HG02610 (cell line): Measurements from ENCODE around the gene AUNIP.
A peak's percentile ranks its signal among the peaks of the same experiment; 100 is the strongest.

Experiments used
- ATAC-seq: cut with Tn5 transposase; IDR thresholded peaks from one replicate; pipeline ENCODE4 v1.9.1; 2021; ENCODE audit warnings: mild to moderate bottlenecking, moderate library complexity; ENCODE audit not compliant: unreplicated experiment

Gene AUNIP

GRCh38 chr1:25889470-25889869 is 30.2 kb upstream of the AUNIP start:
- no peak for ATAC-seq

DNA sequence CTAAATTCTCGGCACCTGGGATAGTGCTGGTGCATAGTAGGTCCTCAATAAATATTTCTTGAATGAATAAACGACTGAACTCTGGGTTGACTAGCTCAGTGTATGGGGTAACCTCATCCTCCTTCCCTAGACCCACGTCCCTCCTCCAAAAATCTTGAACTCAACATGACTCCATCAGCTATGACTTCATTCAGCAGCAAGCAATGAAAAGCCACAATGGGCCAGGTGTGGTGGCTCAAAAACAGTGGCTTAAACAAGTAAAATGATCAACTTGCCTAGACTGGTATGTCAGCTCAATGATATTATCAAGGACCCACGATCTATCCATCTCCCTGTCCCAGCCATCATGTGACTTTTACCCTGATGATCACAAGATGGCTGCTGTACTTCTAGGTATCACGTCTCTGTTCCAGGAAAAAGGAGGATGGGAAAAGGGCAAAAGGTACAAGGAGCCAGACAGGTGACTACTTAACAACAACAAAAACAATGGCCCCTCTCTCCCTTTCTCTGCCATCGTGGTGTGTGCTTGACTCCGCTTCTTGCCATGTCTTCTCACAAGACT is 29.2 kb upstream of the AUNIP start:
- ATAC-seq, result no peak

DNA sequence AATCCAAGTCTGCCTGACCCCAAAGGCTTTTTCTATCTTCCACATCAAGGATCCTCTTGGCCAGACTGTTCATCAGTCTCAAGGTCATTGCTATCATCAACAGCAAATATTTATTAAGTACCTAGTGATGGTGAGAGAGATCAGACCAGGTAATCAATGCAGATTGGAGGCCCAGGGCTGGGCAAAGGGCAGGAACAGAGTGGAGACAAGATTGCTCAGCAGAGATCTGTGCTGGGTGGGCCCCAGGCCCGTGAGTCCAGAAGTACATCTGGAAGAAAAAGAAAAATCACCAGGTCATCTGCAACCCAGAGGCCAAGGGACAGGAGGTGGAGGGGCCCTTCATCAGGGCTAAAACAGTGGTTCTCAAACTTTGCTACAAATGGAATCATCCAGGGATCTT is 26.3 kb upstream of the AUNIP start:
- no peak for ATAC-seq

- no peak for ATAC-seq
These were observed 22.0 kb upstream of the AUNIP start for GRCh38 chr1:25881266-25881665.

GRCh38 chr1:25880518-25880917 is 21.3 kb upstream of the AUNIP start:
- ATAC-seq, result no peak

DNA sequence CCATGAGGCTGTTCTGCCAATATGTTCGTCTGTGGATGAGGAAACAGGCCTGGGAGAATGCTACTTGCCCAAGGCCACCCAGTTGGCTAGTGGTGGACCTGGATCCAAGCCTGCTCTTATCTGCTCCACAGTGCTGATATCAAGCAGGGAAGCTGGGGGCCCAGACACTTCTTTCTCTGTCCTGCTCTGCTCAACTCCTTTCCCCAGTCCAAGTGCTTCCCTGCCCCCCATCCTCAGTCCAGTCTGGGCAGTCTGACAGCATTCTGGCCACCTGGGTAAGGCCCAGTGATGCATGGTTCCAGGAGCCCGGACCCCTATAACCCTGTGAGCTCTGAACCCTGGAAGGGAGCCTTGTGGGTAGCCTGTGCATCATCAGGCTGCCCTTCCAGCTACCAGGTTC is 20.4 kb upstream of the AUNIP start:
- no peak for ATAC-seq

DNA sequence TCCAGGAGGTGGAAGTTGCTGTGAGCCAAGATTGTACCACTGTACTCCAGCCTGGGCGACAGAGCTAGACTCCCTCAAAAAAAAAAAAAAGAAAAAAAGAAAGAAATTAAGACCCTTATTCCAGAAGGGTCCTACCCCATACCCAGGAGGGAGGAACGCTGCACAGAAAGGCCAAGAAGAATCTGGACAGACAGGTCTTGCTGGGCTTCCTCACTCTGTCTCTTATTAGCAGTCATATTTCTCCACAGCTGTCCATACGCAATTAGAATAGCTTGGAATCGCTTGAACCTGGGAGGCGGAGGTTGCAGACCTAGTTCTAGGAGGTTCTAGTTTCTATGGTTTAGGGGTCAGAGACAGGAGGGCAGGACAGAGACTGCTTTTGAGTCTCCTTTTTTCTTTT is 19.4 kb upstream of the AUNIP start:
- ATAC-seq, result no peak

DNA sequence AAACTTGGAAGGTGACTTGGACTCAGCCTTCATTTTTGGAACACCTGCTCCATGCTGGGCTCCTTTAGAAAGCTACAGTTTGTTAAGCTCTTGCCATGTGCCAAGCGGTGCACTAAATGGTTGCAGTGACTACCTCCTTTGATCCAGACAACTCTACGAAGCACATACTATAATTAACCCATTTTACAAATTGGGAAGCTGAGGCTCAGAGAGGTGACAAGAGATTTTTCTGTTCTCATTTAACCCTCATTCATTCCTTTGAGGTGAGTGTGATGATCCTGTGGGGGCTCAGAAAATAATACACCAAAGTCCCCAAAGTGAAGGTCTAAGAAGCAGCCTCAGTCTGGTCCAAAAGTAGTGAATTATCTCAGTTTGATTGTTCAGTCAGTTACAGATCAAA is 17.9 kb upstream of the AUNIP start:
- no peak for ATAC-seq

GRCh38 chr1:25876693-25877077 is 17.4 kb upstream of the AUNIP start:
- ATAC-seq, result no peak

DNA sequence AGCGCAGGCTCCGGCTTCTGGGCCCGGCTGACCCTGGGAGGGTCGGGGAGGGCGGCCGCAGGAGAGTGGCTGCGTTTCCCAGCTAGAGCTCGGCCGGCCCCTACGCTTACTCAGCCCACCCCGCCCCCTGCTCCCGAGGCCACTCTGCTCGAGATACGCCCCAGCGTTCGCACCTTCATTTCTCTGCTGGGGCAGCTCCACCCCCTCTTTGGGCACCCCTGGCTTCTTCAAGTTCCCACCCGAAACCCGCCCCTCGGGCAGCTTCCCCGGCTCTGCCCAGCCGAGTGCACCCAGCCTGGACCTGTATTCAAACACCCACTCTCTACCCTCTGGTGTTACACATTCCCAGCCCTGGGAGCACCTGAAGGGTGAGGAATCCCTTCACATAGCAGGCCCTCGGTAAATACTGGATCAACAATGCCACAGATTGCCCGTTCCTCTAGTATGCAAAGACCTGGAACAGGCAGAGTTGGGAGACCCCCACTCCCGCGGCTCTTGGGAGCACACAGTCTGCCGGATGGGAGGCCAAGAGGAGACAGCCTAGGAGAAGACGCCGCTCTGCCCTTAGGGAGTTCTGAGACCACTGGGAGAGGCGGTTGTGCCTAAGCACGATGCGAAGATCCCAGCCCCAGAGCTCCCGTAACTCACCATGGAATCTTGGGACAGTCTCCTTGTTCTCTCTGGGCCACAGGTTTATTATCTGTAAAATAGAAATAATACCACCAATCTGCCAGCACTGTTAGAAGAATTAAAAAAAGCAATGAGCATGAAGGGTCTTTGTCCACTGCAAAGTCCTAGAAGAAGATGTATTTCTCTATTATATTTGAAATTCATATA is 16.8 kb upstream of the AUNIP start:
- ATAC-seq, result no peak

DNA sequence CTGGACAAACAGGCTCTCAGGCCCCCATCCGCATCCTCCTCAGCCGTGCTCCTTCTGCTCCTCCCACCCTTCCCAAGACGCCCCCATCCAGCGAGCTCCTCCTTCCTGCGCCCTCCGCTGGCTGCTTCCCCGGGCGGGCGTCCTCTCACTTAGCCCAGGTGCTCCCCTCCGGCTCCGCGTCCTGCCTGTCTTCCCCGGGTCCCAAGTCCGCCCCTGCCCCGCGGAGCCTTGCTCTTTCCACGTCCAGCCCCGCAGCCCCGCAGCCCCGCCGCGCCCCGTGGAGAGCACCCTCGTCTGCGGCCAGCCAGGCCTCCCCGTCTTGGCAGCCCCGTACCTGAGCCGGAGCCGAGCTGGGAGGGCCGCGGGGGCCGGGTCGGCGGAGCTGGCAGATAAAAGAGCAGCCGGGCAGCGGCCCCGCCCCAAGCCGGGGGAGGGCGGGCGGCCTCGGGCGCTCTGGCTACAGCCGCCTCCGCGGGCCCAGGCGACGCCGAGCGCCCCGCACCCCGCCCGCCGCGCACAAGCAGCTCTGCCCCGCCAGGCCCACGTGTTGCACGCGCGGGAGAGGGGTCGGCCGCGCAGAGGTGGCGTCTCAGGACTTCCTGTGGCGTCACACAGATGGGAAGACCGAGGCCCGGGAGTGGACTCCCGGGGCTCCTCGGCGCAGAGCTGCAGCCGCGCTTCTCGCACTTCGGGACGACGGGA is 16.0 kb upstream of the AUNIP start, which contains the start of gene PAQR7:
Gene PAQR7 (minus strand): TSS at position 555 of the 702 bp plus-strand sequence. CDS start 11,869 bp downstream, outside the sequence.
- peak; percentile 53 for ATAC-seq

DNA sequence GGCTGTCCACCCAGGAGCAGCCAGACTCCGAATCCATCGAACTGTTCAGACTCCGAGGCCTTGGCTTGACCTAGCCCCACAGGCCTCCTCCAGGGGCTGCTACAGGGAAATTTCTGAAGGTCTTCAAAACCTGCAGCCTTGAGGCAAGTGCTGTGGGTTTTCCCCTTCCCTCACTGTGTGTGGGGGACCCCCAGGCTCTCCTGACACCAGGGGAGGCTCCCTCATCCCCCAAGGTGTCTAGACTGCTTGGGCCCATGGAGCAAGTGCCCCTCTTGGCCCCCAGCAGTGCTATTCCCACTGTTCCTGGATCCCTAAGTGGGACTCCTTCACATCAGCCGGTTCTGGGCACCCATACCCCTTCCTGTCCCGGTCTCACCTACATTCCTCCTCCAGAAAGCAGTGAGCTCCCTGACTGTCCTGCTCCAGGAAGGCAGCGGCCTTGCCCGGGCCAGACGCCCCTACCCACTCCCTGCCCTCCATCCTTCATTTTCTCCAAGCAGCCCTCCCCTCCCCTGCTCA is 15.4 kb upstream of the AUNIP start:
- no peak for ATAC-seq

DNA sequence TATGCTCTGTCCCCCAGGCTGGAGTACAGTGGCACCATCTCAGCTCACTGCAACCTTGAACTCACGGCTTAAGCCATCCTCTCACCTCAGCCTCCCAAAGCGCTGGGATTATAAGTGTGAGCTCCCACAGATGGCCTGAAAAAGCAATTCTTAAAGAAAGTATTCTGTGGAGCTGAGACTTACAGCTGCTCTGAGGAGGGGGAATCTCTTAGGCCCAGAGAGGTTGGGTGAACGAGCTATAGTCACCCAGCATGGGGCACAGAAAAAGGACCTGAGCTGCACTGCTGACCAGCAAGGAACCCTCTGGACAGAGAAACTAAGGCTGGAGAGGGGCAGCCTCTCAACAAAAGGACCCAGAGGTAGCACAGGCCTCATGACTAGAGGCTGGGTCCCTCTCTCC is 15.0 kb upstream of the AUNIP start:
- no peak for ATAC-seq

DNA sequence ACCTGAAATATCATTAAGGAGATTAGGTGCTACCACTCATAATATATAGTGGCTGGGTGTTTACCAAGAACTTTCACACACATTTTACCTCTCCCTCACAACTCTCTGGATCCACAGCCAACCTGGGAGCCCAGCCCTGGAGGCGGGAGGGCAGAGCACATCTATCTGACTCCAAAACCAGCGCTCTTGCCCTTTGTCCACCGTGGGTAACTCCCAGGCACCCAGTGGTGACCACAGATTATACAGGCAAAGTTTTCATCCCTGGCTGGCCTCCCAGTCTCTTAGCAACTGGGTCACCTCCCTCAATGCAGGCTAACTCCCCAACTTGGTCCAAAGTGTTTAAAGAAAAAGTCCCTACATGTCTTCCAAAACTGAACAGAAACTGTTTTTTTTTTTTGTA is 13.9 kb upstream of the AUNIP start:
- ATAC-seq, result no peak

- no peak for ATAC-seq
These were observed 13.5 kb upstream of the AUNIP start for GRCh38 chr1:25872713-25873112.

DNA sequence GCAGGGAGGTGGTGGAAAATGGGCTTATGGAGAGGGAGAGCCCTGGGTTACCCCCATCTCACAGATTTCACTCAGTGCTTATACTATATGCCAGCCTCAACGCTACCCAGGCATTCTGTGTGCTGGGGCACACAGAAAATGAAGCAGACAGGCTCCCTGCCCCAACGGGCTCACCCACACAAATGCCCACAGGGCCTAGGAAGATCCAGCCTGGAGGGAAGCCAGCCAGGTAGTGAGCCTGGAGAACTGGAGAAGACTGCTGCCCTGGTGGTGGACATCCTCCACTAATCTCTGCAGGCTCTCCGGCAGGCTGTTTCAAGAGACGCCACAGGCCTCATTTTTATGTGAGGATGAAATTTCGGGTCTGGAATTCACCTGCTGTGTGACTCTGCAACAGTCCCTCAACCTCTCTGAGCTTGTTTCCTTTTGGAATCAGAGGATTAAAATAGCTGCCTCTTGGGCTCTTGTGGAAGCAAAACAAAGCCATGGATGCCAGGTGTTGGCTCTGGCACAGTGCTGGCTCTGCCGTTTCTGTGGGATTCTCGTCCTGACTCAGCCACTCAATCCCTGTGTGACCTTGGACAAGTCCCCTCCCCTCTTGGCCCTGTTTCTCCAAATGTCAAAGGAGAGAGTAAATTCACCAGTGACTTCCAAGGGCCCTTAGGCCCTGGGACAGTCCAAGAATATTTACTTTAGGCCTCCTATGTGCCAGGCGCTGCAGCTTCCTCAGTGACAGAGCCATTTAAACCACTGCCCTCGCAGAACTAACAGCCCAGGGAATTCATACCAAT is 12.6 kb upstream of the AUNIP start:
- ATAC-seq, result no peak

DNA sequence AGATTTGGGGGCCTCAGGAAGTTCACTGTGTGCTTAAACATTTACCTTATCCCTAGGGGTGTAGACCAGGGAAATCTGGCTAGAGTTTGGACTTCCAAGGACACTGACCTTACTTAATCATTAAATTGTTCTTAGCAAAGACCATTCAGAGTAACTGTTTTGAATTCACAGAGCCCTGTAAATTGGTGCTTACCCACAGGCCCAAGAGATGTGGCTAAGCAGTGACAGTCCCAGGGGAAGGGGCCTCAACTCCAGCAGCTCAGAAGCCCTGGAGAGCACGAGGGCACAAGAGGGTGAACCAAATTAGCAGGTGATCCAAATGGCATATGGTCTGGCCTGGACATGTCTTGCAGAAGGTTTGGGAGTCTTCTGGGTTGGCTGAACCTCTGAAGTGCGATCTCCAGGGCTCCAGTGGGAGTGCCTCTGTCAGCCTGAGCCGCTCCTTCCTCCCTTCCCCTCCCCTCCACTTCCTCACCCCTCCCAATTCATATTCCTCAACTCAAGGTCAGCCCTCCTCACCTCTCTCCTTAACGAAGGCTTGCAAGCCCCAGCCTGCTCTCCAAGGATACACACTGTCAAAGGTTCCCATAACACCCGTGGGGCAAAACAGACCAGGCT is 11.9 kb upstream of the AUNIP start:
- ATAC-seq, result no peak

- ATAC-seq, result no peak
These were observed 11.4 kb upstream of the AUNIP start for GRCh38 chr1:25870614-25871013.

DNA sequence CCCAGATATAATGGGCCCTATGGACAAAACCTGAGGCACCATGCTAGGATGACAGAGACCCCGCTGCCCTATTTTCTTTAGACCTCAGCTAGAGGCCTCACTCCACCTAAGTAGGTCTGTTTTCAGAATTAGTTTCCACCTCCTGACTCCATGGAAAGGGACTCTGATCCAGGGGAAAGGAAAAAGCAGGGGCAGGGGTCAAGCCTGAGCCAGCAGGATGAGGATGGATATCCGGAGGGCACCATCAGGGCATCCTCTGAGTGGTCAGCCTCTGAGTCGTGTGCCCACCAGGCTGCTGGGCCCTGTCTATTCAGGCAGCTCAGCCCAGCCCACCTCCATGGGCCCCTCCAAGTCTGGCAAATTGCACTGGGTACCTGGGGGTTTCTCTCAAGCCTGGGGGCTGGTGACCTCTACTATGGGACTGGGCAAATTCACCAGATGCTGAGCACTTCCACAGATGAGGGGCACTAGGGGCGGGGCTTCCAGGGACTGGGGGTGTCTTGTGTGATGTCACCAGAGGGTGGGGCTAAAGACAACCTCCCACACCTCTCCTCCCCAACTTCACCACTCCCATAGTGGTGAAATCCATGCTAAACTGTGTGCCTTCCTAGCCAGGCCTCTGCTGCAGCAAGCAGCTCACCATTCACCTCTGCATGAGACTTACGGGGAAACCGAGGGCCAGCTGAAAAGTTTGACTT is 10.8 kb upstream of the AUNIP start:
- ATAC-seq, result no peak
